IMR-90 (cell line): ENCODE results near the gene HAO2. TPM values are rescaled to one million over a fixed set of nuclear protein-coding genes. Genes with fewer than 3 reads are reported as not detected.

Experiments used
- ATAC-seq: fragments of 200-7000 bp; cut with Tn5 transposase; 2 replicates; pipeline ENCODE4 v1.9.1; 2020; ENCODE audit warnings: low read depth, mild to moderate bottlenecking, moderate library complexity
- BruUV-seq: library from RNA; stranded (reverse); fragments of 400-500 nt; replicated peaks from 2 replicates; lab custom pipeline; 2021; lab: Mats Ljungman, UMichigan
- CTCF ChIA-PET: fragments of 300-600 bp; formaldehyde crosslinking; extraction: SDS; loops from one replicate; lab custom pipeline; 2021; ENCODE audit warnings: antibody characterized with exemption; lab: Yijun Ruan, JAX
- POLR2A ChIA-PET: fragments of 300-600 bp; sonication (Branson Sonifier 250); formaldehyde crosslinking; loops from one replicate; lab custom pipeline; 2022; ENCODE audit warnings: antibody characterized with exemption; ENCODE audit not compliant: unreplicated experiment; lab: Charles Lee
- DNase-seq: peaks from one replicate; pipeline ENCODE4 v3.0.0; 2013
- H2AFZ ChIP-seq: replicated peaks from 2 replicates; pipeline ENCODE3; 2013; ENCODE audit warnings: low read length, mild to moderate bottlenecking; ENCODE audit not compliant: poor library complexity
- H2AK5ac ChIP-seq: 2 replicates; pipeline ENCODE4 v1.6.1; 2013; ENCODE audit warnings: low read depth, low read length, inconsistent platforms
- H2AK9ac ChIP-seq: replicated peaks from 2 replicates; pipeline ENCODE3; 2013; ENCODE audit warnings: mild to moderate bottlenecking, low read depth, low read length, moderate library complexity; ENCODE audit not compliant: poor library complexity
- H2BK120ac ChIP-seq: 2 replicates; pipeline ENCODE4 v1.6.1; 2013; ENCODE audit warnings: low read depth, low read length, inconsistent platforms
- H2BK15ac ChIP-seq: 3 replicates; pipeline ENCODE4 v1.6.1; 2013; ENCODE audit warnings: low read depth, low read length, inconsistent platforms
- H2BK20ac ChIP-seq: 2 replicates; pipeline ENCODE4 v1.6.1; 2013; ENCODE audit warnings: low read depth, mild to moderate bottlenecking, inconsistent platforms, low read length, moderate library complexity
- H2BK5ac ChIP-seq: 2 replicates; pipeline ENCODE4 v1.6.1; 2013; ENCODE audit warnings: mild to moderate bottlenecking, low read depth, low read length, inconsistent platforms; ENCODE audit not compliant: poor library complexity, severe bottlenecking
- H3K14ac ChIP-seq: replicated peaks from 2 replicates; pipeline ENCODE4 v1.6.1; 2013; ENCODE audit warnings: low read depth, low read length, inconsistent platforms
- H3K18ac ChIP-seq: 2 replicates; pipeline ENCODE4 v1.6.1; 2013; ENCODE audit warnings: low read depth, low read length, control low read depth
- H3K23ac ChIP-seq: 2 replicates; pipeline ENCODE4 v1.6.1; 2013; ENCODE audit warnings: low read depth, low read length, inconsistent platforms
- H3K27ac ChIP-seq: 2 replicates; pipeline ENCODE4 v1.5.1; 2013; ENCODE audit warnings: mild to moderate bottlenecking, control low read depth, low read length; ENCODE audit not compliant: insufficient read depth
- H3K27me3 ChIP-seq: 2 replicates; pipeline ENCODE4 v1.6.1; 2013; ENCODE audit warnings: low read length; ENCODE audit not compliant: control insufficient read depth, insufficient read depth
- H3K36me3 ChIP-seq: 2 replicates; pipeline ENCODE4 v1.6.1; 2013; ENCODE audit warnings: low read length, mixed read lengths; ENCODE audit not compliant: control insufficient read depth, insufficient read depth
- H3K4ac ChIP-seq: 2 replicates; pipeline ENCODE4 v1.6.1; 2013; ENCODE audit warnings: low read depth, low read length, inconsistent platforms
- H3K4me1 ChIP-seq: 2 replicates; pipeline ENCODE4 v1.6.1; 2013; ENCODE audit warnings: low read length, mixed read lengths; ENCODE audit not compliant: control insufficient read depth, insufficient read depth
- H3K4me2 ChIP-seq: 2 replicates; pipeline ENCODE4 v1.6.1; 2013; ENCODE audit warnings: low read depth, mild to moderate bottlenecking, control low read depth, low read length, moderate library complexity
- H3K4me3 ChIP-seq: 2 replicates; pipeline ENCODE4 v1.5.1; 2013; ENCODE audit warnings: low read depth, mild to moderate bottlenecking, control low read depth, low read length, moderate library complexity; ENCODE audit not compliant: insufficient read depth
- H3K56ac ChIP-seq: 2 replicates; pipeline ENCODE4 v1.6.1; 2013; ENCODE audit warnings: low read length, inconsistent platforms; ENCODE audit not compliant: insufficient read depth; ENCODE audit errors: extremely low read depth
- H3K79me1 ChIP-seq, 2 experiments: 2 replicates each; pipeline ENCODE4 v1.6.1; 2013; ENCODE audit warnings: low read length in 2 of 2, inconsistent platforms in 1 of 2, low read depth in 1 of 2
- H3K9ac ChIP-seq: 2 replicates; pipeline ENCODE4 v1.6.1; 2013; ENCODE audit warnings: low read depth, low read length, control low read depth
- H3K9me1 ChIP-seq: 2 replicates; pipeline ENCODE4 v1.6.1; 2013; ENCODE audit warnings: low read length, inconsistent platforms; ENCODE audit not compliant: insufficient read depth
- H3K9me3 ChIP-seq: 2 replicates; pipeline ENCODE4 v1.6.1; 2013; ENCODE audit warnings: low read length; ENCODE audit not compliant: control insufficient read depth, insufficient read depth
- H4K20me1 ChIP-seq: 2 replicates; pipeline ENCODE4 v1.6.1; 2013; ENCODE audit warnings: low read length, inconsistent platforms; ENCODE audit not compliant: insufficient read depth
- H4K5ac ChIP-seq: 2 replicates; pipeline ENCODE4 v1.6.1; 2013; ENCODE audit warnings: mild to moderate bottlenecking, low read depth, low read length, control low read depth
- H4K8ac ChIP-seq, 2 experiments: 2 replicates each; pipeline ENCODE4 v1.6.1; 2013; ENCODE audit warnings: low read depth in 2 of 2, low read length in 2 of 2, control low read depth in 1 of 2, inconsistent platforms in 1 of 2
- H4K91ac ChIP-seq: 2 replicates; pipeline ENCODE4 v1.6.1; 2013; ENCODE audit warnings: low read depth, low read length, inconsistent platforms; ENCODE audit not compliant: insufficient read depth
- CHD1 ChIP-seq: IDR thresholded peaks from 2 replicates; pipeline ENCODE4 v1.6.1; 2012; ENCODE audit warnings: low read depth, low read length, improper control_type of control experiment
- FOS ChIP-seq: fragments of 150-350 bp; IDR thresholded peaks from 2 replicates; pipeline ENCODE4 v1.6.1; 2016; ENCODE audit warnings: low read depth, low read length
- MAFK ChIP-seq: IDR thresholded peaks from 2 replicates; pipeline ENCODE4 v1.6.1; 2012; ENCODE audit warnings: low read depth, low read length, improper control_type of control experiment
- MAZ ChIP-seq: IDR thresholded peaks from 2 replicates; pipeline ENCODE4 v1.6.1; 2012; ENCODE audit warnings: low read depth, mild to moderate bottlenecking, low read length, improper control_type of control experiment, moderate library complexity, borderline replicate concordance
- MXI1 ChIP-seq: IDR thresholded peaks from 2 replicates; pipeline ENCODE4 v1.6.1; 2012; ENCODE audit warnings: low read depth, mild to moderate bottlenecking, low read length, moderate library complexity, borderline replicate concordance
- NFE2L2 ChIP-seq: fragments of 150-350 bp; IDR thresholded peaks from 2 replicates; pipeline ENCODE4 v1.6.1; 2016; ENCODE audit warnings: low read depth, mild to moderate bottlenecking, low read length
- POLR2A ChIP-seq: IDR thresholded peaks from 2 replicates; pipeline ENCODE4 v1.6.1; 2012; ENCODE audit warnings: mild to moderate bottlenecking, low read depth, low read length
- WGBS, 2 experiments: methylation state at CpG; one replicate each; pipeline versions ENCODE4 v1.1.5 to v1.1.7; 2013; ENCODE audit warnings: missing lambda C conversion rate in 2 of 2; ENCODE audit not compliant: insufficient read length in 1 of 2; ENCODE audit errors: extremely low coverage in 2 of 2; 5-methylcytosine and 5-hydroxymethylcytosine counted together
- dilution Hi-C: fragments of 300-500 bp; cut with HindIII; formaldehyde crosslinking; loops from one replicate; pipeline ENCODE4 v1.14.3; 2018; ENCODE audit warnings: low sequenced_read_pairs; ENCODE audit not compliant: unreplicated experiment
- in situ Hi-C: fragments of 300-500 bp; cut with MboI; formaldehyde crosslinking; loops from 3 replicates; pipeline ENCODE4 v1.14.3; 2019; ENCODE audit warnings: low sequenced_read_pairs, inconsistent platforms, mixed read lengths
- intact Hi-C: fragments of 100-400 bp; cut with micrococcal nuclease; formaldehyde crosslinking; loops from 2 replicates; pipeline ENCODE4 v1.10.0; 2022
- polyA plus RNA-seq, 3 experiments: library from polyadenylated mRNA; depleted of rRNA; stranded (reverse); fragments of >200 nt; gene quantifications; 2 replicates each; pipeline ENCODE4 v1.2.3, GENCODE V29; 2012; ENCODE audit warnings: low replicate concordance in 1 of 3
- total RNA-seq: library from RNA; depleted of rRNA; stranded (reverse); fragments of >200 nt; gene quantifications from 2 replicates; pipeline ENCODE4 v1.2.3, GENCODE V29; 2012

Gene HAO2
- total and polyA plus RNA-seq, 2 of the 4 experiments (the other 2 are of a cell fraction): not detected

DNA sequence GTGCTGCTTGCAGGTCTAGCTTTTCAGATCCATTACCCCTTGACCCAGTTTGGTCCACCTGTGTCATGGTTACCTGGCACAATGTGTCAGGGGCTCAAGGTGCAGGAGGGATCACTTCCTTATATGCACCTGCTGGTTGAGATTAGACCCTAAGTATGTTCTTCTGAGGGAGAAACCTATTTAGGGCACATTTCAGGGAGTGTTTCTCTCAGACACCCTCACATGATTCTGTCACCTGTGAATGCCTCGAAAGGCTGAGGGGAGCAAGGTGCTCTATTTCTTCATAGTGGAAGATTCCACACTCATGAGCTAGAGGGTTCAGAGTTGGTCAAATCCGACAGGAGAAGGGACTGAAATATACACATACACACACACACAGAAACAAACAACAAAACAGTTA is 61.9 kb downstream of the HAO2 start:
- no peak overlapping the region for H4K8ac ChIP-seq
- H4K20me1 ChIP-seq: no peaks in the 10 kb centered on the region; the same call in 1 of the 2 replicates
- peaks cover 2% of the 10 kb centered on the region for H3K27me3 ChIP-seq
- DNase-seq: no peak
- in situ Hi-C loops (no loop called here), dilution Hi-C loops (no loop called here), intact Hi-C loops (no loop called here)
- POLR2A ChIA-PET: no interaction called here
- no peak overlapping the region for H4K91ac ChIP-seq
- H4K5ac ChIP-seq: no peak overlapping the region
- CTCF ChIA-PET: no interaction called here
- no CpG with 5 or more reads among the region's 2 CpGs for WGBS, 2 experiments
- ATAC-seq: no peak
- H3K4ac ChIP-seq: no peak overlapping the region
- no peaks in the 10 kb centered on the region for H3K9me1 ChIP-seq
- H3K9ac ChIP-seq: no peak overlapping the region
- H2BK15ac ChIP-seq: no peak overlapping the region
- no peak for TF ChIP-seq NFE2L2
- no peak for TF ChIP-seq FOS
- no peak for TF ChIP-seq MXI1
- TF ChIP-seq POLR2A: no peak
- no peak for TF ChIP-seq CHD1
- TF ChIP-seq MAZ: no peak
- no peak for TF ChIP-seq MAFK
- H3K18ac ChIP-seq: no peak overlapping the region
- H2BK20ac ChIP-seq: no peak overlapping the region
- H3K56ac ChIP-seq: no peak overlapping the region
- H2BK120ac ChIP-seq: no peak overlapping the region
- H2AK5ac ChIP-seq: no peak overlapping the region
- no peak overlapping the region for H2AFZ ChIP-seq
- BruUV-seq: no TSS peak
- H3K14ac ChIP-seq: no peak overlapping the region
- H3K27ac ChIP-seq: no peak overlapping the region
- H3K4me1 ChIP-seq: no peaks in the 10 kb centered on the region
- H2BK5ac ChIP-seq: no peak overlapping the region
- no peak overlapping the region for H2AK9ac ChIP-seq
- H3K36me3 ChIP-seq: no peaks in the 10 kb centered on the region
- no peak overlapping the region for H3K4me2 ChIP-seq
- H3K4me3 ChIP-seq: no peak overlapping the region
- no peaks in the 10 kb centered on the region for H3K9me3 ChIP-seq
- no peak overlapping the region for H3K23ac ChIP-seq
- no peaks in the 10 kb centered on the region for H3K79me1 ChIP-seq
